Adrenal gland (tissue), 5 donors: ENCODE results near the gene SMIM38.

ENCODE experiments used
- CTCF ChIP-seq, 6 experiments: fragments of 450-650 bp in 4 of 6; fragments of 200-600 bp in 2 of 6; sonication (generic) in 1 of 6; IDR thresholded peaks; 1 replicate in 5 of 6; 2 replicates in 1 of 6; pipeline versions ENCODE4 v1.5.1 to v1.8.0; 2016 to 2021; ENCODE audit warnings: antibody characterized with exemption in 6 of 6, mild to moderate bottlenecking in 2 of 6, moderate library complexity in 1 of 6
- POLR2A ChIP-seq, 2 donors: fragments of 450-650 bp; IDR thresholded peaks; one replicate each; pipeline ENCODE4 v1.6.1; 2017; ENCODE audit warnings: antibody characterized with exemption in 2 of 2, mild to moderate bottlenecking in 2 of 2, moderate library complexity in 1 of 2
- donor health status: DM: no; HTN: no; CAD: no.

GRCh38 chr11:69131644-69132300, 24.0 kb upstream of the SMIM38 start:
- TF ChIP-seq POLR2A (IDR thresholded peaks at IDR 0.05) (no peak), CTCF (IDR thresholded peaks at IDR 0.05) (peak; percentile 65 to 95 (median 80))
